Erythroblast (primary cell): Measurements from ENCODE around the gene ATP8A1.

ENCODE experiments used
- GATA1 ChIP-seq: IDR thresholded peaks from 2 replicates; pipeline ENCODE4 v1.6.1; 2011; ENCODE audit warnings: low read depth, mild to moderate bottlenecking, control low read depth, low read length, moderate library complexity
- POLR2A ChIP-seq: IDR thresholded peaks from 2 replicates; pipeline ENCODE4 v1.6.1; 2011; ENCODE audit warnings: mild to moderate bottlenecking, low read length

GRCh38 chr4:42410446-42410845 lies 246.5 kb downstream of the ATP8A1 start:
- no peak for TF ChIP-seq POLR2A
- TF ChIP-seq GATA1 = no peak
